GM18868 (cell line): ENCODE measurements around the gene YAF2.
"Not testable (repeated sequence)": the region's sequence is repeated elsewhere in the genome, so short reads cannot be mapped to it uniquely, and the experiment has no call there.

Experiments used
- ATAC-seq: cut with Tn5 transposase; IDR thresholded peaks from one replicate; pipeline ENCODE4 v1.9.1; 2021; ENCODE audit warnings: mild to moderate bottlenecking, moderate library complexity; ENCODE audit not compliant: unreplicated experiment

Gene YAF2

GRCh38 chr12:42255221-42255865, 17.3 kb upstream of the YAF2 start:
- no peak for ATAC-seq

GRCh38 chr12:42252645-42253044, 14.6 kb upstream of the YAF2 start:
- not testable (repeated sequence) for ATAC-seq

GRCh38 chr12:42249033-42249432, 11.0 kb upstream of the YAF2 start:
- not testable (repeated sequence) for ATAC-seq

GRCh38 chr12:42240131-42240750, 2.2 kb upstream of the YAF2 start:
- ATAC-seq, result no peak

GRCh38 chr12:42237853-42238239, 202 bp downstream of the YAF2 start:
- ATAC-seq, result peak; percentile 28

GRCh38 chr12:42237052-42237852, 796 bp downstream of the YAF2 start:
- ATAC-seq, result peak; percentile 75

- ATAC-seq, result no peak
Observed at GRCh38 chr12:42236017-42236416, 2.0 kb downstream of the YAF2 start.

- no peak for ATAC-seq
Observed at GRCh38 chr12:42235426-42235825, 2.6 kb downstream of the YAF2 start.

- ATAC-seq, result no peak
Observed at GRCh38 chr12:42234970-42235369, 3.1 kb downstream of the YAF2 start.

GRCh38 chr12:42227525-42227924, 10.5 kb downstream of the YAF2 start:
- ATAC-seq, result not testable (repeated sequence)

GRCh38 chr12:42224501-42224900, 13.5 kb downstream of the YAF2 start:
- not testable (repeated sequence) for ATAC-seq

GRCh38 chr12:42222724-42223123, 15.3 kb downstream of the YAF2 start:
- ATAC-seq, result no peak

GRCh38 chr12:42221726-42222125, 16.3 kb downstream of the YAF2 start:
- ATAC-seq, result no peak

- ATAC-seq, result no peak
Observed at GRCh38 chr12:42217656-42218055, 20.4 kb downstream of the YAF2 start.

GRCh38 chr12:42216737-42217136, 21.3 kb downstream of the YAF2 start:
- ATAC-seq, result peak; percentile 34

- not testable (repeated sequence) for ATAC-seq
Observed at GRCh38 chr12:42215759-42216158, 22.3 kb downstream of the YAF2 start.

GRCh38 chr12:42213954-42214426, 24.1 kb downstream of the YAF2 start:
- ATAC-seq, result no peak

GRCh38 chr12:42213023-42213422, 25.0 kb downstream of the YAF2 start:
- peak; percentile 45 for ATAC-seq

- peak; percentile 45 for ATAC-seq
Observed at GRCh38 chr12:42208574-42208973, 29.5 kb downstream of the YAF2 start.

GRCh38 chr12:42204819-42205218, 33.2 kb downstream of the YAF2 start:
- ATAC-seq, result no peak

GRCh38 chr12:42204362-42204761, 33.7 kb downstream of the YAF2 start:
- ATAC-seq, result no peak

GRCh38 chr12:42201063-42201462, 37.0 kb downstream of the YAF2 start:
- no peak for ATAC-seq
